HG02763 (cell line): ENCODE data around the gene PPP4R3B.

Source experiments
- ATAC-seq: cut with Tn5 transposase; IDR thresholded peaks from one replicate; pipeline ENCODE4 v1.9.1; 2021; ENCODE audit warnings: mild to moderate bottlenecking, moderate library complexity; ENCODE audit not compliant: unreplicated experiment

PPP4R3B gene

DNA sequence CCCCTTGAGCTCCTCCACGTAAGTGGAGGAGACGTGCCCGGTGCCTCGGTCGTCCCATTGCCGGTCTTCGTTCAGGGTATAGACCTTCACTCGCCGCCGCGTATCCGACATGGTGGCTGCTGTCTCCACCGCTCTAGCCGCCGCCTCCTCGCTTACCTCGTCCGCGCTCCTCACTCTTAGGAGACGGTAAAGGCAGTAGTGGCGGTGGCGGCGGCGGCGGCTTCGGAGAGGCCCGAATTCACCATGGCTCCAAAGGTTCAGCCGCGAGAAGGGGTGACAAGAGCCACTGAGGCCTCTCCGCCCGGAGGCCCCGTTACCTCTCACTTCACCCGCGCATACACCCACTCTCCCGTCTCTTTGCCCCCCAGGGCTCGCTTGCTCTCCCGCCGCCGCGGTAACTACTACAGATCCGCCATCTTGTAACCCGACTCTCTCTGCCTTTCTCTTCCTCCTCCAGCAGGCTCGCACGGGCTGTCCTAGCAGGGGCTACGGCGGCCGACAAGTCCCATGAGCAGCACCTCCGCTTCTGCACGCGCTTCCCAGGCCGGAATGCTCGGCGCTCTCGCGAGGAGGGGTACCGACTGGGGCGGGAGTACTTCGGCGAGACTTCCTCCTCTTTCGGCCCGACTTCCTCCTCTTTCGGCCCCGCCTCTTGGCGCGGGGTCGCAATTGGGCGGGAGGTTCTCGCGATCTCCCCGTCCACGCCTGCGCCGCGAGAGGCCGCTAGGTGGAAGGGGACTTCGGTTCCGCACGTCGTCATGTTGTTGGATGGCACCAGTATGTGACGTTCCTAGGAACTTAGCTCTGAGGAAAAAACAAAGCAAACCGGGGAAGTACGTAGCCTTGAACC is at the start of gene PPP4R3B:
PPP4R3B (minus strand) TSS at position 448 of the 850 bp plus-strand sequence; CDS start at position 111, 337 bp downstream.
- peak; percentile 85 for ATAC-seq

GRCh38 chr2:55653255-55653654 is 35.8 kb upstream of the PPP4R3B start:
- no peak for ATAC-seq

DNA sequence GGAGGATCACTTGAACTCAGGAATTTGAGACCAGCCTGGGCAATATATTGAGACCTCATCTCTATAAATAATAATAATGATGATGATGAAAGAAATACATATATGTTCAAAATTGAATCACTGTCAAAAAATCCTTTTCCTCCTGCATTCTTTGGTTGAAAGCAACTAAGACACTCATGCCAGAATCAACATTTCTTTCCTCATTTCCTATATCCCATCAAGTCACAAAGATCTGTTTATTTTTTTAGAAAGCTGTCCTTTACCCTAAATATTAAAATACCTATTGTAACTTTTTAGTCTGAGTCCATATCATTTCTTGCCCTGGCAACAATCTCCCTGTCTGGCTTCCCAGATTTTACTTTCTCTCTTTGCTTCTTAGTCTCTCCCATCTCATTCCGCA is 31.8 kb upstream of the PPP4R3B start:
- no peak for ATAC-seq

GRCh38 chr2:55636831-55637230 is 19.4 kb upstream of the PPP4R3B start:
- ATAC-seq: no peak

GRCh38 chr2:55628931-55629330 is 11.5 kb upstream of the PPP4R3B start:
- no peak for ATAC-seq

GRCh38 chr2:55627915-55628314 is 10.5 kb upstream of the PPP4R3B start:
- no peak for ATAC-seq

DNA sequence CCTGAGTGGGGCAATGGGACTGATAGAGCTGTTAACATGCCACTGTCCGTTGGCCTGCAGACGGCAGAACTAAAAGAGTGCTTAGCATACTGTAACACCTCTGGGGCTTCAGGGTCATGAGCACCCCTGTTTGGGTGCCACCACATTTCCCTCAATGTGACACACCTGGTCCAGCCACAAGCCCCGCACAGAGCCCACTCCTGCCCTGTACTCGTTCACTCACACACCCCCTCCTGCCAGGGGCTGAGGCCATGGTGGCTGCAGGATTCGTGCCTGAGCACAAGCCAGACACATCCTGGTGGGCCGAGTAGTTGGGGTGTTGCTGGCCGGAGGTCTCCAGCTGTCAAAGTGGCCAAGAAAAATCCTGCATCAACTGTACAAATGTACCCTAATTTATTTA is 4.4 kb upstream of the PPP4R3B start:
- ATAC-seq: no peak

DNA sequence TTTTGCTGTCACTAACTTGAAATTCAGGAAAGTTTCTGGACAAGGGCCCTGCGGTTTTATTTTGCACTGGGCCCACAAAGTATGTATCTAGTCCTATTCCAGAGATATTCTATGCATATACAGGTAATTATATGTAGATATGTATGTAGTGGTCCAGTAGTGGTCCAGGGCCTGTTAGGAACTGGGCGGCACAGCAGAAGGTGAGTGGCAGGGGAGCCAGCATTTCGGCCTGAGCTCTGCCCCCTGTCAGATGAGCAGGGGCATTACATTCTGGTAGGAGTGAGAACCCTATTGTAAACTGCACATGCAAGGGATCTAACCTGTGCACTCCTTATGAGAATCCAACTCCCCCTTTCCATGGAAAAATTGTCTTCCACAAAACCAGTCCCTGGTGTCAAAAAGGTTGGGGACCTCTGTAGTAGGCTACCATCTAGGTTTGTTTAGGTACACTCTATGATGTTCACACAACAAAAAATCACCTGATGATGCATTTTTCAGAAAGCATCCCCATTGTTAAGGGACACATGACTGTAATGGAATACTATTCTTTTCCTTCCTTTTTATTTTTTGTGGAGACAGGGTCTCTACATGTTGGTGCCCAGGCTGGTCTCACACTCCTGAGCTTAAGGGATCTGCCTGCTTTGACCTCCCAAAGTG is 2.8 kb upstream of the PPP4R3B start:
- ATAC-seq: no peak

DNA sequence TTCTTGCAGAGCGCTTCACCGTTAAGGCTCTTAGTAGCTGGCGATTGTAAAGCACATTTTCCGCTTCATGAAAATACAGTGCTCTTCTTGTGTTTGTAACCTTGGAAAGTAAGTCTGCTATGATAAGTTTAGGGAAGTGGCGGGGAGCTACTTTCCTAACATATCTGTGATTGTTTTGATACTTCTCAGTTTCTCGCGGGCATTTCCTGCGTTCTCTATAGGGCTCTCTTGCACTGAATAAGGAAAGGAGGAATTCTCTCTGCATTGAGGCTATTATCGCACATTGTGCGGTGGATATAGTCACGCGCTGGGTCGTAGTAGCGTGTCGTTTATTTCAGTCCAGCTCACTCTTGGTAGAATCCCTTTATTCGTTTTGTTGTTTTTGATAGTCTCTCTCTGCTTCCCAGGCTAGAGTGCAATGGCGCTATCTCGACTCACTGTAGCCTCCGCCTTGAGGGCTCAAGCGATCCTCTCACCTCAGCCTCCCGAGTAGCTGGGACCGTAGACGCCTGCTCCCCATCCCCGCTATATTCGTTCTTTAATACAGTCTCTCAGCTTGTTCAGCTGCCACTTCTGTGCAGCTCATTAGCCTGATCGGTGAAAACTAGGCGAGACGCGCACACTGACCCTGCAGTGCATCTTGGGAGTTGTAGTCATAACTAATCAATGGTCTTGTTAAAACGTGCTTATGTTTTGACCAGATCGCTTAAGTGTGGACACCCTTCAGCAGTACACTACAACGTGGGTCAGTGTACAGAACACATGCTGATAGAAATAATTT is 1.0 kb upstream of the PPP4R3B start:
- peak; percentile 30 for ATAC-seq

DNA sequence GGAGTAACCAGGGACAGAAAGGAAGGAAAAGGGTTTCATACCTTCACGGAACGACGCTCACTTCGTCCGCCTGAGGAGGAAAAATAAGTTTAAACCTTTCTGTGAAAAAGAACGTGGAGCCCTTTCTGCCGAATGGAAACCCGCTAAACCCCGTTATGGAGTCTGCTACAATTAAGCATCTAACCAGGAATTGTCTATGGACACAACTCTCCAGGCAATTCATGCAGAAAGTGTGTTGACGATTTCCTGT is 528 bp upstream of the PPP4R3B start:
- no peak for ATAC-seq

GRCh38 chr2:55616551-55617174 is 759 bp downstream of the PPP4R3B start:
- ATAC-seq: no peak

- no peak for ATAC-seq
Observed at GRCh38 chr2:55611997-55612396, 5.4 kb downstream of the PPP4R3B start.

DNA sequence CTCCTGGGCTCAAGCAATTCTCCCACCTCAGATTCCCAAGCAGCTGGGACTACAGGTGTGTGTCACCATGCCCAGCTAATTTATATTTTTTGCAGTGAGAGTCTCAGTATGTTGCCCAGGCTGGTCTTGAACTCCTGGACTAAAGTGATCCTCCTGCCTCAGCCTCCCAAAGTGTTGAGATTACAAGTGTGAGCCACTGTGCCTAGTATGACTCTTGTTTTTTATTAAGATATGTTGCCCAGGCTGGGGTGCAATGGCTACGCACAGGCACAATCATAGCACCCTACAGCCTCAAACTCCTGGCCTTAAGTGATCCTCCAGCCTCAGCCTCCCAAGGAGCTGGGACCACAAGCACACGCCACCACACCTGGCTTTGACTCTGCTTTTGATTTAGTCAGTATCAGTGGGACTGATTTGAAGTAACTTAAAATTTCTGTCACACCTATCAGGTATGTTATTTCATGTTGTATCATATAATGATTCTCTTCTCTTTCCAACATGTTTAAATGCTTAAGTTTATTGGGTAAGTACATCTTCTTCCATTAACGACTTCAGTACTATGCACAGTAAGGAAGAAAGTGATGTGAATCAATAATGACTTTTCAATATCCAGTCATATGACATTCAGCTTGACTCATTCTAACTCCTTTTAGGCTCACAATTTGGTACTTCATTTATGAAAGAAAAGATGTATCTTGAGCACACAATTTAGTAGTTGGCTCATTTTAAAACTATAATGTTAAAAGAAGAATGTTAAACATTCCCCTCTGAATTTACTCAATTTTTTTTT is 6.3 kb downstream of the PPP4R3B start:
- ATAC-seq: no peak

- ATAC-seq: no peak
Observed at GRCh38 chr2:55609938-55610578, 7.4 kb downstream of the PPP4R3B start.

DNA sequence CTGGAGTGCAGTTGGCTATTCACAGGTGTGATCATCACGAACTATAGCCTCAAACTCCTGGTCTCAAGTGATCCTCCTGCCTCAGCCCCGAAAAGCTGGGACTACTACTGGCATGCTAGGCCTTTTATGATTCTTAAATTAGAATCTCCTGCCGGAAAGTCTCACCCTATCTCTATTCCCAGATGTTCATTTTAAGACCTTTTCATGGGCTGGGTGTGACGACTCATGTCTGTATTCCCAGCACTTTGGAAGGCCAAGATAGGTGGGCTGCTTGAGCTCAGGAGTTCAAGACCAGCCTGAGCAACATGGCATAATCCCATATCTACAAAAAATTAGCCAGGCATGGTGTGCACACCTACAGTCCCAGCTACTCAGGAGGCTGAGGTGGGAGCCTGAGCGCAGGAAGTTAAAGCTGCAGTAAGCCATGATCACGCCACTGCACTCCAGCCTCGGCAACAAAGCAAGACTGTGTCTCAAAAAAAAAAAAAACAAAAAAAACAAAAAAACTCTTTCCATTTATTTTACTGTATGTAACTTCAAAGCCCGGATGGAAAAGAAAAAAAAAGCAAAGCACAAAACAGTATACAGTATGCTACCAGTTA is 8.1 kb downstream of the PPP4R3B start:
- no peak for ATAC-seq

GRCh38 chr2:55607717-55608116 is 9.7 kb downstream of the PPP4R3B start:
- no peak for ATAC-seq

- ATAC-seq: no peak
Observed at GRCh38 chr2:55604027-55604565, 13.3 kb downstream of the PPP4R3B start.

DNA sequence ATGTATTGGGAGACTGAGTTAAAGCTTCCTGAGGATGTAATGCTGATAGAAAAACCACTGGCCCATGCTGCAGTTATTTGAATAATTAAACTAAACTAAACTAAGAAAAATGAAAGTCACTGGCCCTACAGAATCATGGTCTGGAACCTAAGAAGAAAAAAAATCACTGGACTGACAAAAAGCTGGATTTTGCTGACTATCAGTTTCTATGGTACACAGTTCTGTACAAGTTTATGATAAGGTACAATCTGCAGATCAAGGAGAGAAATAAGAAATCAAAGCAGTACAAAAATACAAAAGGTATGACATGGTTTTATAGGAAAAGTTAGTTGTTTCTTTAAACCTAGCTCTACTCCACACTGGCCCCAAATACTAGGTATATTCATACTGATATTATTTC is 15.6 kb downstream of the PPP4R3B start:
- ATAC-seq: no peak

DNA sequence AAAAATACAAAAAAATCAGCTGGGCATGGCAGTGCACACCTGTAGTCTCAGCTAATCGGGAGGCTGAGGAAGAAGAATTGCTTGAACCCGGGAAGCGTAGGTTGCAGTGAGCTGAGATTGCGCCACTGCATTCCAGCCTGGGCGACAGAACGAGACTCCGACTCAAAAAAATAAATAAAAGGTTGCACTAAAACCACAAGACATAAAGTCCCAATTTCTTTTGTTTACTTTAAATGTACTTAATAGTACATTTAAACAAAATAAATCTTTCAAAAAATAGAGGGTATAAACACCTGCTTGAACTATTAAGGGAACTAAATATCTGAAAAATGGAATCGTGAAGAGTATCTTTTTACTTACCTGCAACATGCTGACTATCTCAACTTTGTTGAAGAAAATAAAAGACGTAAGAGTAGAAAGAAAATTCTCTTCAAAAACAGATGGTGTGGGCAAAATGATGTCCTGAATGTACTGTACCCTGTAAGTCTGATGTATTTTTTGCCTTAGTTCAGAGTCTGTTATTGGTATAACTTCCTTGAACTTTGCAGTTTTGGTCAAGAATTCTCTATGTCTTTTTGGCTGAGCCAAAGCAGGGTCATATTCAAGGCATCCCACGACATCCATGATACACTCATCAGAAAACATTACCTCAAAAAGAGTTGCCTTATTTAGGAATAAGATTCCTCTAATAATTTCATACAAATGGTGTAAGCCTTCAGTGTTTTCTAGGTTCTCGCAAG is 19.2 kb downstream of the PPP4R3B start:
- ATAC-seq: no peak
